ENCODE results near the gene PHKG1. TPM values are rescaled to one million over a fixed set of nuclear protein-coding genes. Genes with fewer than 3 reads are reported as not detected.

PHKG1 gene
- total and polyA plus RNA-seq, 2 of the 4 experiments (the other 2 are of a cell fraction): 0.62 to 0.72 TPM

GRCh38 chr7:56053993-56054392, 38.8 kb downstream of the PHKG1 start:
- Histone ChIP-seq H3K14ac (replicated peaks; ENCODE audit: low read depth, low read length) (no peak overlapping the region), H4K91ac (ENCODE audit: insufficient read depth, low read depth, low read length) (no peak overlapping the region), H3K23ac (ENCODE audit: low read depth, low read length) (no peak overlapping the region), H3K4me1 (ENCODE audit: control insufficient read depth, insufficient read depth, low read length) (peaks cover 4% of the 10 kb centered on the region; the same call in 1 of the 2 replicates), H3K4me2 (ENCODE audit: low read depth, low read length) (no peak overlapping the region), H2AK9ac (replicated peaks; ENCODE audit: low read depth, low read length, poor library complexity) (no peak overlapping the region), H3K4ac (ENCODE audit: low read depth, low read length) (no peak overlapping the region), H3K18ac (ENCODE audit: low read depth, low read length) (no peak overlapping the region), H2AK5ac (ENCODE audit: low read depth, low read length) (no peak overlapping the region), H3K36me3 (ENCODE audit: control insufficient read depth, insufficient read depth, low read length) (peaks cover 28% of the 10 kb centered on the region), H3K56ac (ENCODE audit: extremely low read depth, insufficient read depth, low read length) (no peak overlapping the region), H3K4me3 (ENCODE audit: insufficient read depth, low read depth, low read length) (no peak overlapping the region), H2BK15ac (ENCODE audit: low read depth, low read length) (no peak overlapping the region), H2BK20ac (ENCODE audit: low read depth, low read length) (no peak overlapping the region), H3K9ac (ENCODE audit: low read depth, low read length) (no peak overlapping the region), H4K8ac (ENCODE audit: low read depth in 2 of 2, low read length in 2 of 2) (no peak overlapping the region), H3K9me1 (ENCODE audit: insufficient read depth, low read length) (0 out of 2 replicates have a peak, but pooled peaks cover 2% of the 10 kb centered on the region), H3K27ac (ENCODE audit: insufficient read depth, low read length) (no peak overlapping the region), H4K5ac (ENCODE audit: low read depth, low read length) (no peak overlapping the region), H3K27me3 (ENCODE audit: control insufficient read depth, insufficient read depth, low read length) (no peaks in the 10 kb centered on the region), H2BK5ac (ENCODE audit: low read depth, low read length, poor library complexity, severe bottlenecking) (no peak overlapping the region), H3K9me3 (ENCODE audit: control insufficient read depth, insufficient read depth, low read length) (no peaks in the 10 kb centered on the region), H2BK120ac (ENCODE audit: low read depth, low read length) (no peak overlapping the region), H2AFZ (replicated peaks; ENCODE audit: low read length, poor library complexity) (no peak overlapping the region), H3K79me1 (ENCODE audit: low read depth in 1 of 2, low read length in 2 of 2) (peaks cover 36 to 44% of the 10 kb centered on the region in 2 experiments), H4K20me1 (ENCODE audit: insufficient read depth, low read length) (no peaks in the 10 kb centered on the region)
- BruUV-seq (replicated peaks): no TSS peak
- TF ChIP-seq FOS (IDR thresholded peaks at IDR 0.05; ENCODE audit: low read depth, low read length) (no peak), ELK1 (IDR thresholded peaks at IDR 0.05; ENCODE audit: borderline replicate concordance, low read depth, low read length) (no peak), CEBPB (IDR thresholded peaks at IDR 0.05; ENCODE audit: low read depth, low read length) (no peak), RCOR1 (IDR thresholded peaks at IDR 0.05; ENCODE audit: insufficient replicate concordance, low read length) (no peak)
- DNase-seq: no peak
- in situ Hi-C loops (cut with MboI; ENCODE audit: low sequenced_read_pairs) (no loop called here), intact Hi-C loops (cut with micrococcal nuclease) (loop anchor here (5.0 kb wide), 1 partner anchor 47 kb away; no protein-coding TSS in a partner anchor), dilution Hi-C loops (cut with HindIII; ENCODE audit: low sequenced_read_pairs, unreplicated experiment) (no loop called here)
- POLR2A ChIA-PET (ENCODE audit: unreplicated experiment): no interaction called here
- WGBS, 2 experiments (ENCODE audit: extremely low coverage in 2 of 2, insufficient read length in 1 of 2): no CpG with 5 or more reads among the region's 2 CpGs
- ATAC-seq (ENCODE audit: low read depth): no peak
- CTCF ChIA-PET: interaction anchor here (1.0 kb wide), 1 partner anchor 21 kb away, joined by 3 read pairs; no protein-coding TSS in a partner anchor
